Cardiac septum (tissue), 1 donor: Measurements from ENCODE around the gene HSD17B1. TPM values are rescaled to one million over a fixed set of nuclear protein-coding genes. Genes with fewer than 3 reads are reported as not detected.
"Not testable (repeated sequence)": the region's sequence is repeated elsewhere in the genome, so short reads cannot be mapped to it uniquely, and the experiment has no call there.

ENCODE experiments used
- DNase-seq: peaks from one replicate; pipeline ENCODE4 v3.0.0-alpha.2; 2020; ENCODE audit warnings: low spot score
- intact Hi-C: fragments of 100-400 bp; cut with DNase I; formaldehyde crosslinking; loops from one replicate; pipeline ENCODE4 v1.14.0; 2022
- long read RNA-seq: library from polyadenylated mRNA; unstranded; transcript quantifications from one replicate; pipeline ENCODE4 v2.0.0, GENCODE V29; 2021
- total RNA-seq: library from RNA; stranded (reverse); fragmentation: NEBNext Ultra II Directional; extraction: Animal tissue kit (Norgen Biotek cat#: 25700); gene quantifications from one replicate; pipeline ENCODE4 v1.2.1, GENCODE V29; 2021
- donor health status: DM: no; HTN: no; CAD: no.

The HSD17B1 gene, protein sequence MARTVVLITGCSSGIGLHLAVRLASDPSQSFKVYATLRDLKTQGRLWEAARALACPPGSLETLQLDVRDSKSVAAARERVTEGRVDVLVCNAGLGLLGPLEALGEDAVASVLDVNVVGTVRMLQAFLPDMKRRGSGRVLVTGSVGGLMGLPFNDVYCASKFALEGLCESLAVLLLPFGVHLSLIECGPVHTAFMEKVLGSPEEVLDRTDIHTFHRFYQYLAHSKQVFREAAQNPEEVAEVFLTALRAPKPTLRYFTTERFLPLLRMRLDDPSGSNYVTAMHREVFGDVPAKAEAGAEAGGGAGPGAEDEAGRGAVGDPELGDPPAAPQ
- 0.83 TPM for total RNA-seq
- long read RNA-seq, partial matches to known transcripts: 3 of 3 reads
- long read RNA-seq, other reads (novel, unspliced or antisense): 0 of 3 reads

DNA sequence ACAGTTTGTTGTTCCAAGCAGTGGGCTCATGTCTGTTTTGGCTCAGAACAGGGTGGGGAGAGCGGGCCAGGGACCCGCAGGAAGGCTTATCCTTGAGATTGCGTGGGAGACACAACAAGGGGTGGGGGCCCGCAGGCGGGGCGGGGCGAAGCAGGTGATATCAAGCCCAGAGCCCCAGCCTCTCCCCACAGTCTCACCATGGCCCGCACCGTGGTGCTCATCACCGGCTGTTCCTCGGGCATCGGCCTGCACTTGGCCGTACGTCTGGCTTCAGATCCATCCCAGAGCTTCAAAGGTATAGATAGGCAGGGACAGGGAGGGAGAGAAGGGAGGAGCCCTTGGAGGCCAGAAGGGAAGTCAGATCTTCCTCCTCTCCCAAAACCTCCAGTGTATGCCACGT lies at the start of gene HSD17B1:
HSD17B1 (plus strand) TSS at position 188 of the 400 bp plus-strand sequence; CDS start at position 199, 11 bp downstream.
- intact Hi-C loops, DNase-seq: not testable (repeated sequence)

DNA sequence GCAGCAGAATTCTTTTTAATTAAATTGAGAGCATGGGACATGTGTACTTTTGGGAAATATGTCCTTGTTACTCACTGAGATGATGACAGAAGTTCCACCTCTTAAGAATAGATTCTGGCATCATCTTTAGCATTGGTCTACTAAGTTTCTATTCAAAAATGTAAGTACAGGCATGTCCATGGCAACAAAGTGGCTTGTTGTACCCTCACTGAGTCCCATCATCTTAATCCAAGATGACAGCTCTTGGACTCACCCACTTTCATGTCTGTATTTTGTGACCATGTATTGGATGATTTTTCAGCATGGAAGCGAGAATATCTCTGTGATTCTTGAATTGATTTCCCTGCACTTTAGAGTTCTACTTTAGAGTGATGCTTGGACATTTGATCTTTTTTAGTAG lies 49.8 kb upstream of the HSD17B1 start:
- intact Hi-C loops: no loop called here
- DNase-seq: no peak

DNA sequence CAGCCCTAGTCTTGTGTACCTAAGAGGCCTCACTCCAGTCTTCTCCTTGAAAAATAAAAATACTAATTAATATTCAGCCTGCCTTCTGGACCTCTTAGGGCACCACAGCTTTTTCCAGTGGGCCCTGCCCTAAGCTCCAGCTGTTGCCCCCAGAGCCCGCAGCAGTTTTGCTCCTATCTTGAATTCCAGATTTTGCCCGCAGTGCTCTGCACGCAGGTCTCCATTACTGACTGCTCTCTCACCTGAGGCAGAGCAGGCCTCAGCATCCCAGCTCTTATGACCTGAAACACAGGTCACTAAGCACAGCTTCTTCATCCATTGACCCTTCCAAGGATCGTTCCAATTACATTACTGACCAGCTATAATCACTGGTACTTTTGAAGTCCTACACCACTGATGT lies 45.1 kb upstream of the HSD17B1 start:
- intact Hi-C loops: no loop called here
- DNase-seq: no peak

DNA sequence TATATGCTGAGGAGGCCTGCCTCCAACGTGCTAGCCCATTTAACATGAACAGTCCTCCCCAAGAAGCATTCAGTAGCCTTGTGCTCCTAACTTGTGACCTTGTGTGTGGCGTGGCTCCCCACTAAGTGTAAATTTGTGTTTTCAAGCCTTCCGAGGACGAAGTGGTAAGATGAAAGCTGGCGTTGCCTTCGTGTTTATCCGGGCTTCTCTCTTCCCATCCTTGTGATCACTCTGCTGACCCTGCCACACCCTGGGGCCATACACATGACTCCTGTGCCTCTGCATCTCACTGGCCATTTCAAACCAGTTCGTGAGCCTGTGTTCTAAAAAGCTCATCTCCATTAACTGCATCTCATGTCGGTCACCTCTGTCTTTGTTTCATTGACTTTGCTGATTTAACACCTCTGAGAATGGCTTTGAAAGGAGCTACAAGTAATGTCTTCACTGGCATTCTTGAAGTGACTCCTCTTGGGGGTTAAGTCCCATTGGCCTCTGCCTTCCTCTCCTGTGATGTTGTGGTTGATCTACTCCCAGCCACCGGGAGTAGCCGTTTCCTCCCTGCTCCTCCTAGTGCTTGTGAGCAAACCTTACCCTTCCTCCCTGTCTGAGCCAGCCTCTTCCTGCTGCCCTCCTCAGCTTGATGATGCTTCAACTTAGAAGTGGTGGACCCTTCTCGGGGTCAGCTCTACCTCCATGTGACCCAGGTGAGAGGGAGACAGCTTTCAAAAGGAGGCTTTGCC lies 44.1 kb upstream of the HSD17B1 start:
- intact Hi-C loops: no loop called here
- DNase-seq: no peak

DNA sequence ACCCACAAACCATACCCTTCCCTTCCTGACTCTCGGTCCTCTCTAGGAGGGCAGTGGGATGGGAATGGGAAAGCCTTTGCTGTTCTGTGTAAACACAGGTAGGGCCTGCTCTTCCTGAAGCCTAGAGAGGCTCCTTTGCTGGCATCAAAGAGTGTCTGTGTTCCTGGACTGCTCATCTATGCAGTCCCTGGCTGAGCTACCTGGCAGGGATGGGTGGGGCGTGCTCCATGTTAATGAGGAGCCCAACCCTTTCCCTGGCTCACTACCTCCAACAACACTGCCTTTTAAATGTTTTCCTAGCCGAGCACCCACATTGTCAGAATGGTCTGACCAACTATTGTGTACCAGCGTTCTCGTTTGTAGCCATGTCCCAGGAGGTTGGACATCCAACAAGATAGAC lies 43.3 kb upstream of the HSD17B1 start:
- intact Hi-C loops: no loop called here
- DNase-seq: no peak

DNA sequence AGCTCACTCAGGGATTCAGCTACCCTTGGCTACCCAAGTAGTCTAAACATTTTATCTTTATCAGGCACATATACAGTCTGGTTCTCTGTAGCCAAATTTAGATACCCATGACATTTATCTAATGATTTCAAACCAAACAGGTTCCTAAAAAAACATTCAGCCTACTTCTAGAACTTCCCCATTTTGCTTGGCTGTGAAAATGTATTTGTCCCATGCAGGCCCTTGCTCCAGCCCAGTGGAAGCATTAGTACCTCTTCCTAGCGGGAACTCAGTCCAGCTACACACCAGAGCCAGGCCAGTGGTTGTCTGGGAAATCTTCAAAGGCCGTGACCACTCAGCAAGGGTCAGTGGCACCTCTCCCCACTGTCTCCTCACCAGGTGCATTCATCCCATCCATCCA lies 42.9 kb upstream of the HSD17B1 start:
- intact Hi-C loops: no loop called here

DNA sequence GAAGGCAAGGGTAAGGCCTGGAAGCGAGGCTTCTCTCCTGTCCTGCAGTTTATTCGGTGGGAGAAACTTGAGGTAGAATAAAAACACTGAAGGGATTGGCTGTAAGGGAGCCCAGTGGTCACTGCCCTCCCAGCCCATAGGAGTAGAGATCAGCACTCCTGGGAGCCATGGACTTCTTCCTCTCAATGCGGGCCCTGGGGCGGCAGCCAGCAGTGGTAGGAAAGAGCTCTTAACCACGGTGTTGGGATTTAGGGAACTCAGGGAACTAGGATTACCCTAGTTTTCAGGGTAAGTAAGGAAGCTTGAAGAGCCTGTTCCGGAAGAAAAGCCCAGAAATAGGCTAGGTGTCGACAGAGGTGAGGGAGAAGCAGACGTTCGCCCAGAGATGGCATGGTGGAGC lies 40.5 kb upstream of the HSD17B1 start:
- intact Hi-C loops: no loop called here
- no peak for DNase-seq

More for the DNA sequence above, 42.9 kb upstream of the HSD17B1 start:
- no peak for DNase-seq

DNA sequence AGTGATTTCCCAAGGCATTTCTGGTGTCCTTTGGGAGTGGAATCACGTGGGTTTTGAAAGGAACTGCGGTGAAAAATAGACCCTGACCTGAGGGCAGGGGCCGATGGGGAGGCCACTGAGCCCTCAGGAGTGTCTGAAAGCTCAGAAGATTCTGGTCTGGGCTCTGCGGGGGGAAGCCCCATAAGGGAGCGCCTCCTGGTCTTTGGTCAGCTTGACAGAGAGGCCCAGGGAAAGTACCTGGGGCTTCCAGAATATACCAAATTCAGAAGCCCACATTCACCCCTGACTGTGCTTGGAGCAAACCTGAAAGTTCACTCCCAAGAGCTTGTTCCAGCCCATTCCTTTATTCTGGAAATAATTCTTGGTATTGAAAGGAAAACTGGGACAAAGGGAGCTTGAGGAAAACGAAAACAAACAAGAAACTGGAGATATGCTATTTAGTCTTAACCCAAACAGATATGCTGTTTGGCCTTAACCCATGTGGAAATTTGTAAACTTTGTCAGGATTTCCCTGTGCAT lies 39.9 kb upstream of the HSD17B1 start:
- DNase-seq: no peak
- intact Hi-C loops: no loop called here

DNA sequence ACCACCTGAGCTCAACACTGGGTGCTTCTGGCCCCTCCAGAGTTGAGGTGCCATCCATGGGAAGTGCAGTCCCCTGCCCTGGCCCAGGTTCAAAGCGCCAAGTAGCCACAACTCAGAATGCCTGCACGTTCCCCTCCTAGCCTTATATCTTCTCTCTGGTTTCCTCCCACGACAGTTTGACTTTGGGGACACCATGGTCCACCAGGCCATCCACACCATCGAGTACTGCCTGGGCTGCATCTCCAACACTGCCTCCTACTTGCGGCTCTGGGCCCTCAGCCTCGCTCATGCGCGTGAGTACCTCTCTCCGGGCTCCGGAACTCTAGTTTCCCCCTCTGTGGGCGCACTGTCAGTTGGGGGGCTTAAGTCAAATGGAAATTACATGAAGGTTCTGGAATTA lies 39.0 kb upstream of the HSD17B1 start:
- intact Hi-C loops: no loop called here
- DNase-seq: no peak

DNA sequence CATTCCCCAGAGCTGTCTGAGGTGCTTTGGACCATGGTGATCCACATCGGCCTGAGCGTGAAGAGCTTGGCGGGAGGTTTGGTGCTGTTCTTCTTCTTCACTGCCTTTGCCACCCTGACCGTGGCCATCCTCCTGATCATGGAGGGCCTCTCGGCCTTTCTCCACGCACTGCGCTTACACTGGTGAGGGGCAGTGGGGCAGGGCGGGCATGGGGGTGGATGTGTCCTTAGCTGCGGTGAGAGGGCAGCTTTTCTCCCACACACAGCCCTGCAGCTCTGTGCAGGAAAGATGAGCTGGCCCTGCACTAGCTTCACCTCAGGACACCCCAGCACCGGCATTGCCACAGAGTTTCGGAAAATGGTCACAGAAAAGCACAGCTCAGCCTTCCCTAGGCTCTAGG lies 38.4 kb upstream of the HSD17B1 start:
- intact Hi-C loops: no loop called here
- DNase-seq: no peak

DNA sequence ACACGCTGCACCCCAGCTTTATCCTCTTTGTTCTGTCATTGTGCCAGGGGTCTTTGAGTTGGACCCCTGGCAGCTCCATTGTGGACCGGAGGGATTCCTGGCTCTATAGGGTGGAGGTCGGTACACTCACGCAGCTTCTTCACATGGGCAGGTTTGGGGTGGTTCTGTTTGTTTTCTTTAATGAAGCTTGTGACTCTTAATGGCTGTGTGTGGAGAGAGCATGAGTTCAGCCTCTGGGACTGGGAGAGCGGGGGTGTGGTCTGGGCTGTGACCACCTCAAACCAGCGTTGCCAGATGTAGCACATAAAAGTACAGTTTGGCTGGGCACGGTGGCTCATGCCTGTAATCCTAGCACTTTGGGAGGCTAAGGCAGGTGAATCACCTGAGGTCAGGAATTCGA lies 37.9 kb upstream of the HSD17B1 start:
- intact Hi-C loops: loop anchor here (5.0 kb wide), 2 partner anchors 93 to 108 kb away; partner anchors contain the start of gene CAVIN1
- no peak for DNase-seq

DNA sequence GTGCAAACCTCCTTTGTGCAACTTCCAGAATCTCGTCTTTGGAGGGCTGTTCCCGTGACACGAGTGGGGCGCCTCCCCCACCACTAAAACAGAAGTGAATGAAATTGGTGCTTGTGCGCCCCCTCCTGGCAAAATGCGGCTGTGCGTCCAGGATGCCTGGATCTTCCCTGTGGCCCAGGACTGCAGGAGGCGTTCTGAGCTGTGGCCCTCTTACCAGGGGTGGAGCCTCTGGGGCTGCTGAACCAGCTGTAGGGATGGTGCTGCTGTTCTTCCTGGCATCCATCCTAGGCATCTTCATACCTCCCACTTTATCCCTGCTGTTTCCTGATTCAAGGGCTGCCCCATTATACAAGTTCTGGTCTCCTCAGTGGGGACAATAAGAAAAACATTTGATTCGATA lies 35.2 kb upstream of the HSD17B1 start:
- intact Hi-C loops: loop anchor here (5.0 kb wide), 2 partner anchors 95 to 110 kb away; partner anchors contain the start of gene CAVIN1

DNA sequence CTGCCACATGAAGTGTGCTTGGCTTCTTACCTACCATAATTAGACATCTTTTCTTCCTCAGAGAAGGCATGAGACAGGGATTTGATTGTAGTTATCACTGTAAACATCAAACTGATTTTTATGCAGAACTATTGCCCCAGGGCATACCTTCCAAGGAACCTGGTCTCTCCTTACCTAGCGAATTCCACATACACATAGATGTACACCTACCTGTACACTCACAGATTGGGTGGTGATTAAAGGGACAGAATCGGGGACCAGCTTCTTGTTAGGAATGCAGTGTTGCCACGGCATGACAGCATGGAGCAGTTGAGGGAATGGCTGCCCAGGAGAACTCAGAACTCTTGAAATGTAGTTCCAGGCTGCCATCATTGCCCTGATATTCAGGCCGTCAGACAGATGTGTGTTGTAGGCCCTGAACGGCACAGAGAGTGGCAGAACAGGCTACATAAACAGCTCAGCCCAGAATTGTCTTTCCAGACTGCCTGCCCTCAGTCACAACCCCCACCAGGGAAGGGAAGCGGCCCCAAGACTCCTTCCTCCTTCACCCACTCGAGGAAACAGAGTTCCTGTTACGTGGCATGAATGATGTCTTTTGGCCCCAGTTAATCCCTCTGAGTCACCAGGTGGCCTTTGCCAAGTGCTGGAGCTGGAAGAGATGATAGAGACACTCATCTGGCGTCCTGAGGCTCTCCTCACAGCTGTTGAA lies 34.5 kb upstream of the HSD17B1 start:
- peak; percentile 89 for DNase-seq
- intact Hi-C loops: loop anchor here (2.0 to 5.0 kb wide), 5 partner anchors 59 to 195 kb away; partner anchors contain the start of genes ATP6V0A1 and CAVIN1

More for the DNA sequence above, 35.2 kb upstream of the HSD17B1 start:
- DNase-seq: peak; percentile 92

DNA sequence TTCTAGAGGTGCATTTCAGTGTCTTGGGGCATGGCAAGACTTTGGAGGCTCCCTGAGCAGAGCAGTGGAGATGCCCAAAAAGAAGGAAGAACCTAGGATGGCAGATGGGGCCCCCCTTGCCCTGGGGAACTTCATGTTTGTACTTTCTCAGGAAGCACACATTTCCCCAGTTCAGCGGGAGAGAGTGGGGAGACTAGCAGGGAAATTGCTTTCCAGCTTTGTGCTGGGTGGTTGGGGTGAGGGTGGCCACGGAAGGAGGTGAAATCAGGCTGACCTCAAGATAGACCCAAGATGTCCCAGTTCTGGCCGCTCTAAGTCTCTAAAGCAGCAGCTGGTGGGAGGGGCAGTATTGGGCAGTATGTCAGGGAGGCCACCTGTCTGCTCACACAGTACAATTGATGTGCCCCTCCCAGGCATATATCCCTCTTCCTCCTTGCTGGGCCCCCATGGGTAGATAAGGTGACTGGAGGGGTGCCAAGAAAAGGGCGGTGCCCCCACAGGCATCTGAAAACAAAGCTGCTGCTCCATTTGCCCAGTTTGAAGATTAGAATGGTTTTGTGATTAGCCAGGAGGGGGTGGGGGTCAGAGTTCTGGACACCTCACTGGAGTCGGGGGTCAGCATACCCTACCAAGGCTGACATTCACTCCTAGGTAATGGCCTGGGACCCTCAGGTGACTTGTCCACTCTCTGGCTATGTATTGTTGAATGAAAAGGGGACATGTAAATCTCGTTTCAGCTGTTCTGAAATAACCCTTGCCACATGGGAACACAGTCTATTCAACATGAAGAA lies 33.8 kb upstream of the HSD17B1 start:
- intact Hi-C loops: loop anchor here (2.0 to 5.0 kb wide), 5 partner anchors 60 to 196 kb away; partner anchors contain the start of genes ATP6V0A1 and CAVIN1
- no peak for DNase-seq

DNA sequence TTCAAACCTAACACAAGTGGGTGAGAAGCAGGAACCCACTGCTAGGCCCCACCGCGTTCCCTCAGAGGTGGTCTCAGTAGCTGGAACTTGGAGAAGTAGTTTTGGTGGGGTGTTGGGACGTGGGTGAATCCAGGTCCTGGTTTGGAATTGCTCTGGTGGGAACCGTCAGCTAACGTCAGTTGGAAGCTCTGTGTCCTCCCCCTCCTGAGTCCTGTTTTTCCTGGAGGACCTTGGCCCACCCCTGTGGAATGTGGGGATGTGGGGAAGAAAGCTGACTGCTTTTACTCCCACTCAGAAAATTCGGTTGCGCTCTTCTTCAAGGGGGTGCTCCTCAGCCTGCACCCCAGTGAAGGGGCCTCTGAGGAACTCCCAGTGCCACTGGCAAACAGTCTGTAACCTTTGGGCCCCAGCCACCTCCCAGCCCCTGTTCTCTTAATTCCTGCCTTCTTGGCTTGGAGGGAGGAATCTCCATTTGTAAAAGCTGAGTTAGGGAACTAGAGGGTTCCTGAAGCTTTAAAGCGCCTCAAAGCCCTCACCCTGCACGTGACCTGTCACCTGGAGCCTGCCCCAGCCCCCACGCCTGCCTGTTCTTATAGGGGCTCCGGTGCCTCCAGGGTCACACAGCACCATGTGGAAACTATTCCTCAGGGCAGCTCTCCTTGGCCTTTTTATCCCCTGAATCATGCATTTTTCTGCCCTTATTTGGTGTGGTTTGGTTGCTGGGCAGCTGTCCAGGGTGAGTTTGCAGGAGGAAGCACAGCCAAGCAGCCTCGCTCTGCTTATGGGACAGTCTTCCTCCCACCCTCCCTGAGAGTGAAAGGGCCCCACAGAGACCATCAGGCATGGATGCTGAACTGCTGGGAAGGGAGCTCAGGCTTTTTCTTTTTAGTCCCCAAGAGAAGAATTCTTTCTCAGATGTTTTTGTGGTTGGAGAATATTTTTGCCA lies 32.9 kb upstream of the HSD17B1 start:
- intact Hi-C loops: loop anchor here (2.0 to 5.0 kb wide), 5 partner anchors 61 to 197 kb away; partner anchors contain the start of genes ATP6V0A1 and CAVIN1
- peak; percentile 92 for DNase-seq

DNA sequence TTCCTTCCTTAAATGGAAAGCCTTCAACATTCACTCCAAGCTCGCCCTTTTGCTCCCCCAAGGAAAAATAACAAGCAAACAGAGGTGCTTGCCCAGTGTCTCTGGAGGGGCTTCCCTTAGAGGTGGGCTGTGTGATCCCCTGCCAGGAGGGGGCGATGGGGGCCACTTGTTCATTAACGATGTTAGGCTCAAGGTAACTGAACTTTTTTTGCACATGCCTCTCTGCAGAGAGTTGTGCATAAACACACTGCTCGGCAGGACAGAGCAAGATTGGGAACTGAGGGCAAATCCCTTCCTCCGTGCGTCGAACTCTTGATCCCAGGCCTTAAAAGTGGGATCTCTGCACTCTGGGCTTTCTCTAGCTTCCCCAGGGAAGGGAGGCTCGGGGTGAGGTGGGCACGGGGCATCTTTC lies 32.2 kb upstream of the HSD17B1 start:
- no peak for DNase-seq
- intact Hi-C loops: no loop called here

DNA sequence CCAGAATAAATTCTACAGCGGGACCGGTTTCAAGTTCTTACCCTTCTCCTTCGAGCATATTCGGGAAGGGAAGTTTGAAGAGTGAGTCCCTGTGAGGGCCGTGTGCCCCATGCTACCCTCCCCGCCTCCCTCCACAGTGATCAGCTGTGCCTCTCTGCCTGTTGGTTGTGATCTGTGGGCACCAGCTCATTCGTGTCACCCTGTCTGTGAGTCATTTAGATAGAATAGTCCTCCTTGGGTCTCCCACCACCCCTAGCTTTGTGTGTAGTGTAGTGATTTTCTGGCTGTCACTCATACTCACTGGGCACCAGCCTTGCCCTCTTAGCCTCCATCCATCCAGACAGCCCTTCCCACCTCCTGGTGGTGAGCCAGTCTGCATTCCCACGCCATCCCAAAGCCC lies 31.7 kb upstream of the HSD17B1 start:
- intact Hi-C loops: no loop called here
- no peak for DNase-seq
